Bronchial epithelial cell (primary cell): ENCODE data around the gene AKAP6. TPM values are rescaled to one million over a fixed set of nuclear protein-coding genes. Genes with fewer than 3 reads are reported as not detected.

Experiments
- DNase-seq: peaks from one replicate; pipeline ENCODE4 v3.0.0-alpha.2; 2010; ENCODE audit warnings: low read depth
- FAIRE-seq: peaks from 2 replicates; lab custom pipeline; 2011; peaks lifted over from hg19 to GRCh38; lab: Jason Lieb, UNC
- H3K27me3 ChIP-seq: 2 replicates; pipeline ENCODE4 v1.5.1; 2011; ENCODE audit warnings: low read length; ENCODE audit not compliant: control insufficient read depth, insufficient read depth
- H3K36me3 ChIP-seq: 2 replicates; pipeline ENCODE4 v1.5.1; 2011; ENCODE audit warnings: low read length; ENCODE audit not compliant: control insufficient read depth, insufficient read depth
- H3K4me3 ChIP-seq: 2 replicates; pipeline ENCODE4 v1.5.1; 2011; ENCODE audit warnings: mild to moderate bottlenecking, low read depth, low read length, control low read depth
- total RNA-seq: library from RNA; depleted of rRNA; stranded (reverse); fragments of >200 nt; gene quantifications from 2 replicates; pipeline ENCODE4 v1.2.1, GENCODE V29; 2014
- TF ChIP-seq, protein P1 (sequence below): IDR thresholded peaks from 2 replicates; pipeline ENCODE4 v1.5.1; 2011; ENCODE audit warnings: mild to moderate bottlenecking, moderate library complexity, low read length, control low read depth, inconsistent platforms; ENCODE audit not compliant: insufficient read depth, severe bottlenecking

Gene AKAP6
- total RNA-seq, 1 donor from 2014 or later: 4.2 TPM

DNA sequence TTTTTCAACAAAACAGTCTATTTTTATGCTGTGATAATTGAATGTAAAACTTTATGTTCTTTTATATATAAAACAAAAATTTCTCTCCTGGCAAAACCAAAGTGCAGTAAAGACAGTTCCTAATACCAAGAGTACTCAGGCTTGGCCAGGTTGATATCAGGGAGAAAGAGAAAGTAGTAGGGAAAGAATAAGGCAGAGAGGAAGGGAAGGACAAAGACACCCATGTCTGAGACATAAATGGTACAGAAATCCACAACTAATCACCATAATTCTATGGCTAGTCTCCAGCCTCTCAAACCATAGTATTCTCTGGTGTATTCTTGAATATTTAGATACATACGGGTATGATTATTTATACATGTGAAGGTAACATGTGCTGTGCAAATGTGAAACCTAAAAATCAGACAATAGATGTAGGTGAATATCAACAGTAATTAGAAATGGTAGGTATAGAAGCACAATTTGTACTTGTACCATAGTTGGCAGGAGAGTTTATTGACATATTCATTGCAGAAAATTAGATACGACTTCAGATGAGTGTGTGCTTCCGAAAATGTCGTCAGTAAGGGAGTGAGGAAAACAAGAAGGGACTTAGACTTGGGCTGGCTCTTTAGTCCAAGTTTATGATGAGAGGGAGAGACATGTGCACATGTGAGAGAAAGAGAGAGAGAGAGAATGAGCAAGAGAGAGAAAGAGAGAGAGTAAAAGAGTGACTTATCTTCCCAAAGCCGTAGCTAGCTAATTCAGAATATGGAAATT is 378.8 kb downstream of the AKAP6 start:
- Histone ChIP-seq H3K4me3 (no peak overlapping the region), H3K27me3 (no peaks in the 10 kb centered on the region), H3K36me3 (no peaks in the 10 kb centered on the region)
- DNase-seq (no peak), FAIRE-seq (no peak)
- TF ChIP-seq, protein P1, sequence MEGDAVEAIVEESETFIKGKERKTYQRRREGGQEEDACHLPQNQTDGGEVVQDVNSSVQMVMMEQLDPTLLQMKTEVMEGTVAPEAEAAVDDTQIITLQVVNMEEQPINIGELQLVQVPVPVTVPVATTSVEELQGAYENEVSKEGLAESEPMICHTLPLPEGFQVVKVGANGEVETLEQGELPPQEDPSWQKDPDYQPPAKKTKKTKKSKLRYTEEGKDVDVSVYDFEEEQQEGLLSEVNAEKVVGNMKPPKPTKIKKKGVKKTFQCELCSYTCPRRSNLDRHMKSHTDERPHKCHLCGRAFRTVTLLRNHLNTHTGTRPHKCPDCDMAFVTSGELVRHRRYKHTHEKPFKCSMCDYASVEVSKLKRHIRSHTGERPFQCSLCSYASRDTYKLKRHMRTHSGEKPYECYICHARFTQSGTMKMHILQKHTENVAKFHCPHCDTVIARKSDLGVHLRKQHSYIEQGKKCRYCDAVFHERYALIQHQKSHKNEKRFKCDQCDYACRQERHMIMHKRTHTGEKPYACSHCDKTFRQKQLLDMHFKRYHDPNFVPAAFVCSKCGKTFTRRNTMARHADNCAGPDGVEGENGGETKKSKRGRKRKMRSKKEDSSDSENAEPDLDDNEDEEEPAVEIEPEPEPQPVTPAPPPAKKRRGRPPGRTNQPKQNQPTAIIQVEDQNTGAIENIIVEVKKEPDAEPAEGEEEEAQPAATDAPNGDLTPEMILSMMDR: no peak

DNA sequence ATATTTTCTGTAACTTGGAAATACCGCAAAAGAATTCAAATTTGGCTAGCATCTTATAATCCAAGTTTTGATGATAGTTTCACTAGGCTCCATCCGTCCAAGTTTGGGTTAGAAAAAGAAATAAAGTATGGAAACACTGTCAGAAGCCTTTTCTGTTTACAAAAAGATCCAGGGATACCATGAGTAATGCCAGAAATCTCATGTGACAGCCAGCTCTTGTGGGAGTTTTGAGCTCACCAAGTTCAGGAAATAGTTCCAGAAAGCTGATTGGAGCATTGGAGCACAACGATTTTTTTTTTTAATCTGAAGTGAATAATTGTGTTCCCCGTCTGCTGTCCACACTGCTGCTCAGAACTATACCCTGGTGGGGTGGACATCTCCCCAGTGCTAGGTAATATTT is 379.9 kb downstream of the AKAP6 start:
- DNase-seq: peak; percentile 45
- no peak for FAIRE-seq
- Histone ChIP-seq H3K4me3 (no peak overlapping the region), H3K27me3 (no peaks in the 10 kb centered on the region), H3K36me3 (no peaks in the 10 kb centered on the region)
- TF ChIP-seq, protein P1: no peak

DNA sequence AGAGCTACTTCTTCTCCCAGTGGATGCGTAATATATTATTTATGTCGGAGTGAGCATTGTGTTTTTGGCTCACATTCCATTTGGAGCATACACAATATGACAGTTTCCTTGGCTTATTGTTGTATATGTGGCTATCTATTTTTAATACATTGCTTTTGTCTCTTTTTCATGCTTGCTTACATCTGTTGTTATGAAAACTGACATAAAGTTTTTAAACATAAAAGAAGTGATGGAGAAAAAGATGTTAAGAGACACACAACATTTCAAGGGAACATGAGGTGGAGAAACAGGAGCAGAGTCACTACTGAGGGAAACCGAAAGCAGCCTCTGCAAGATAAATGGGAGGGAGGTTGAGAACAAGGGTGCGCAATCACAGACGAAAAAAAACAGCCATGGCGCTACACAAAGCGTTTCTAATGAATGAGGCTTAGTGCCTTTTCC is 381.2 kb downstream of the AKAP6 start:
- H3K4me3 ChIP-seq: no peak overlapping the region
- no peak for FAIRE-seq
- TF ChIP-seq, protein P1: no peak
- H3K27me3 ChIP-seq: no peaks in the 10 kb centered on the region
- DNase-seq: no peak
- no peaks in the 10 kb centered on the region for H3K36me3 ChIP-seq

DNA sequence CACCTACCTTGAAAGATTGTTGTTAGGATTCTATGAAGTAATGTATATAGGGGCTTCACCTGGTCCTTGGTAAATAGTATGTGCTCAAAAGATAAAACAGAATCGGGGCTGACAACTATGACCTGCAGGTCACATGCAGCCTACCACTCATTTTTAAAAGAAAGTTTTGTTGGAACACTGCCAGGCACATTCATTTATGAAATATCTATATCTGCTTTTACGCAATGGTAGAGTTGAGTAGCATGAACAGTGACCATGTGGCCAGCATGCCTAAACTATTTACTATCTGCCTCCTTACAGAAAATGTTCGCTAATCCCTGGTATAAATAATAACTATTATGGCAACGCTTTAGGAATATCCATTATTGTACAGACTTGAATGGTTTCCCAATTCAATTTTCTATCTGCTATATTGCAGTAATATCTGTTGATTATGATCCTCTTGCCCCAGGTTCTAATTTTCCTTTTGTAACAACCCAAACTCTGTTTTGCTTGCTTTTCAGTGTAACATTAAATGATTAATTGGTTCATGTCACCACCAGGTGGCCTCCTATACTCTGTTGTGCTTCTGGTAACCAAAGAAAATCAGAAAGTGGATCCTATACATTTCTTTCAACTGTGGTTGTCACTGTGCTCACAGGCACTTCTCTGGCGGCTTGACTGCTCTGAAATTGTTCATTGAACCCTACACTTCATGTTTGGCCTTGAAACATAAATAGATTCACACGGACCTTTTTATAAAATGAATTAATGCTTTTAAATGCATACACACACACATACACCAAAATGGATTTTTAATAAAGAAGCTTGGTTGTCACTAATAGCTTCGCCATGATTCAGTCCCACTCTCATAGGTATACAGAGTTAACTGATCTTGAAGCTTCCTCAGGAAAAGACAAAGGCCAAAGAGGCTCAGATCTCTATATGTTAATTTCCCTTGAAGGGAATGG is 381.9 kb downstream of the AKAP6 start:
- TF ChIP-seq, protein P1: peak; percentile 49
- FAIRE-seq: no peak
- no peaks in the 10 kb centered on the region for H3K36me3 ChIP-seq
- no peaks in the 10 kb centered on the region for H3K27me3 ChIP-seq
- peak; percentile 44 for DNase-seq
- H3K4me3 ChIP-seq: no peak overlapping the region

DNA sequence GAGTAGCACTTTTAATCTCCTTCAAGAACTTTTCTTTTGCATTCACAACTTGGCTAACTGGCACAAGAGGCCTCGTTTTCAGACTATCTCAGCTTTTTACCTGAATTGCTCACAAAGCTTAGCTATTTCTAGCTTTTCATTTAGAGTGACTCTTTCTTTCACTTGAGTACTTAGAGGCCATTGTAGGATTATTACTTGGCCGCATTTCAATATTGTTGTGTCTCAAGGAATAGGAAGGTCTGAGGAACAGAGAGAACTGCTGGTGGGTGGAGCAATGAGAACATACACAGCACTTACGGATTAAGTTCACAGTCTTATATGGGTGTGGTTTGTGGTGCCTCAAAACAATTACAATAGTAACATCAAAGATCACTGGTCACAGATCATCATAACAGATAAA is 384.8 kb downstream of the AKAP6 start:
- Histone ChIP-seq H3K27me3 (no peaks in the 10 kb centered on the region), H3K36me3 (no peaks in the 10 kb centered on the region), H3K4me3 (no peak overlapping the region)
- FAIRE-seq (no peak), DNase-seq (no peak)
- TF ChIP-seq, protein P1: no peak
